Stomach (tissue), 4 donors: ENCODE measurements around the gene FBRSL1.

ENCODE experiments used
- EP300 ChIP-seq: sonication (generic); formaldehyde crosslinking; IDR thresholded peaks from one replicate; pipeline ENCODE4 v1.6.1; 2017; ENCODE audit warnings: antibody characterized with exemption
- POLR2A ChIP-seq, 4 donors: fragments of 450-650 bp; IDR thresholded peaks; one replicate each; pipeline ENCODE4 v1.6.1; 2016; ENCODE audit warnings: antibody characterized with exemption in 4 of 4, control low read depth in 2 of 4, mild to moderate bottlenecking in 1 of 4, moderate library complexity in 1 of 4
- POLR2AphosphoS5 ChIP-seq, 3 donors: sonication (generic); formaldehyde crosslinking; IDR thresholded peaks; one replicate each; pipeline ENCODE4 v1.6.1; 2016; ENCODE audit warnings: antibody characterized with exemption in 3 of 3
- TF ChIP-seq, protein P1 (sequence below), 7 experiments: fragments of 450-650 bp in 4 of 7; fragments of 200-600 bp in 3 of 7; sonication (generic) in 3 of 7; IDR thresholded peaks; one replicate each; pipeline ENCODE4 v1.5.1; 2016 to 2019; ENCODE audit warnings: antibody characterized with exemption in 7 of 7, control low read depth in 2 of 7, mild to moderate bottlenecking in 1 of 7

DNA sequence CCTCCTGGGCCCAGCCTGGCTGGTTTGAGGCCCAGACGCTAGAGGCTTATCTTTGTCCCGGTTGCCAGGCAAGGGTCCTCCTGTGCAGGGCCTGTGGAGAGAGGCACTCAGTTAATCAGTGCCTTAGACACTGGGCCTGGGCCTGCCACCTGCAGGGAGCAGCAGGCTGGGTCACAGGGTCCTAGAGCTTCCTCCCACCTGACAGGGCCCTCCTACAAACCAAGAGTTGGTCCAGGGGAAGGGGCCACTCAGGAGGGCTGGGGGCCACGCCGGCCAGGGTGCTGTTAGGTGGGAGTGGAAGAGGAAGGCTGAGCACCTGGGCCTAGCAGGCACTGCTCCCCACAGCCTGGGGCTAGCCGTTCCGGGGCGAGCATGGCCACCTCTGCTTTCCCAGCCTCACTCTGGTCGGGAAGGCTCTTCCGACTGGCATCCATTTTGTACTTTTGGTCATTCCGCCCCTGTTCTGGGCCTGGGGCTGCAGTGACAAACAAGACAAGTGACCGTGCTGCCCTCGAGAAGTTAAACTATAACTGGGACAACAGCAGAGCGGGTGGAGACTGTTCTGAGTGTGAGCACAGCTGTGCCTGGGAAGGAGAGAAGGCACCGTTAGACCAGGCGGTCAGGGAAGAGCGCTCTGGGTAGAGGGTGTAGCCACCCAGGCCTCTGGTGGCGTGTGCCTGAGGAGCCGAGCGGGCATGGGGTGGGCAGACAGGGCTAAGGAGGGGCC is 27.2 kb downstream of the FBRSL1 start:
- TF ChIP-seq, protein P1, sequence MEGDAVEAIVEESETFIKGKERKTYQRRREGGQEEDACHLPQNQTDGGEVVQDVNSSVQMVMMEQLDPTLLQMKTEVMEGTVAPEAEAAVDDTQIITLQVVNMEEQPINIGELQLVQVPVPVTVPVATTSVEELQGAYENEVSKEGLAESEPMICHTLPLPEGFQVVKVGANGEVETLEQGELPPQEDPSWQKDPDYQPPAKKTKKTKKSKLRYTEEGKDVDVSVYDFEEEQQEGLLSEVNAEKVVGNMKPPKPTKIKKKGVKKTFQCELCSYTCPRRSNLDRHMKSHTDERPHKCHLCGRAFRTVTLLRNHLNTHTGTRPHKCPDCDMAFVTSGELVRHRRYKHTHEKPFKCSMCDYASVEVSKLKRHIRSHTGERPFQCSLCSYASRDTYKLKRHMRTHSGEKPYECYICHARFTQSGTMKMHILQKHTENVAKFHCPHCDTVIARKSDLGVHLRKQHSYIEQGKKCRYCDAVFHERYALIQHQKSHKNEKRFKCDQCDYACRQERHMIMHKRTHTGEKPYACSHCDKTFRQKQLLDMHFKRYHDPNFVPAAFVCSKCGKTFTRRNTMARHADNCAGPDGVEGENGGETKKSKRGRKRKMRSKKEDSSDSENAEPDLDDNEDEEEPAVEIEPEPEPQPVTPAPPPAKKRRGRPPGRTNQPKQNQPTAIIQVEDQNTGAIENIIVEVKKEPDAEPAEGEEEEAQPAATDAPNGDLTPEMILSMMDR (IDR thresholded peaks at IDR 0.05) = no peak
- TF ChIP-seq POLR2A (IDR thresholded peaks at IDR 0.05) (no peak), EP300 (no peak), POLR2AphosphoS5 (IDR thresholded peaks at IDR 0.05) (no peak)
